Spleen (tissue), 7 donors: ENCODE results near the gene SNRNP27.

Source experiments
- POLR2AphosphoS5 ChIP-seq, 3 donors: sonication (generic); formaldehyde crosslinking; IDR thresholded peaks; one replicate each; pipeline ENCODE4 v1.5.1; 2017; ENCODE audit warnings: antibody characterized with exemption in 3 of 3
- TF ChIP-seq, protein P1 (sequence below), 11 experiments: fragments of 200-600 bp in 7 of 11; fragments of 450-650 bp in 4 of 11; sonication (generic) in 4 of 11; IDR thresholded peaks in 8 of 11; conservative IDR thresholded peaks in 3 of 11; 1 replicate in 7 of 11; 2 replicates in 4 of 11; pipeline versions ENCODE4 v1.4.0 to v1.8.0; 2016 to 2021; ENCODE audit warnings: antibody characterized with exemption in 11 of 11, inconsistent platforms in 4 of 11, mild to moderate bottlenecking in 1 of 11
- donor health status: DM: no; HTN: no; CAD: no; lungs with moderate emphysema.
- donor health status: DM: no; HTN: no; CAD: no.
- donor health status: DM: no; HTN: no; CAD: no.

GRCh38 chr2:69948963-69949645 lies 55.3 kb downstream of the SNRNP27 start:
- TF ChIP-seq, protein P1, sequence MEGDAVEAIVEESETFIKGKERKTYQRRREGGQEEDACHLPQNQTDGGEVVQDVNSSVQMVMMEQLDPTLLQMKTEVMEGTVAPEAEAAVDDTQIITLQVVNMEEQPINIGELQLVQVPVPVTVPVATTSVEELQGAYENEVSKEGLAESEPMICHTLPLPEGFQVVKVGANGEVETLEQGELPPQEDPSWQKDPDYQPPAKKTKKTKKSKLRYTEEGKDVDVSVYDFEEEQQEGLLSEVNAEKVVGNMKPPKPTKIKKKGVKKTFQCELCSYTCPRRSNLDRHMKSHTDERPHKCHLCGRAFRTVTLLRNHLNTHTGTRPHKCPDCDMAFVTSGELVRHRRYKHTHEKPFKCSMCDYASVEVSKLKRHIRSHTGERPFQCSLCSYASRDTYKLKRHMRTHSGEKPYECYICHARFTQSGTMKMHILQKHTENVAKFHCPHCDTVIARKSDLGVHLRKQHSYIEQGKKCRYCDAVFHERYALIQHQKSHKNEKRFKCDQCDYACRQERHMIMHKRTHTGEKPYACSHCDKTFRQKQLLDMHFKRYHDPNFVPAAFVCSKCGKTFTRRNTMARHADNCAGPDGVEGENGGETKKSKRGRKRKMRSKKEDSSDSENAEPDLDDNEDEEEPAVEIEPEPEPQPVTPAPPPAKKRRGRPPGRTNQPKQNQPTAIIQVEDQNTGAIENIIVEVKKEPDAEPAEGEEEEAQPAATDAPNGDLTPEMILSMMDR (IDR thresholded peaks at IDR 0.05 in 8 of 11, conservative IDR thresholded peaks at IDR 0.05 in 3 of 11): no peak
- TF ChIP-seq POLR2AphosphoS5 (IDR thresholded peaks at IDR 0.05): no peak
